Prostate gland (tissue), 2 donors: ENCODE data around the gene MEDAG.

Source experiments
- CTCF ChIP-seq, 4 experiments: fragments of 200-600 bp in 2 of 4; fragments of 450-650 bp in 2 of 4; sonication (generic) in 2 of 4; IDR thresholded peaks; 1 replicate in 3 of 4; 2 replicates in 1 of 4; pipeline ENCODE4 v1.5.1; 2016 to 2019; ENCODE audit warnings: antibody characterized with exemption in 4 of 4, mild to moderate bottlenecking in 2 of 4, moderate library complexity in 2 of 4
- POLR2A ChIP-seq: fragments of 450-650 bp; IDR thresholded peaks from one replicate; pipeline ENCODE4 v1.6.1; 2016; ENCODE audit warnings: antibody characterized with exemption, mild to moderate bottlenecking
- POLR2AphosphoS5 ChIP-seq: sonication (generic); formaldehyde crosslinking; IDR thresholded peaks from one replicate; pipeline ENCODE4 v1.6.1; 2017; ENCODE audit warnings: antibody characterized with exemption

- TF ChIP-seq CTCF (IDR thresholded peaks at IDR 0.05) = no peak
- TF ChIP-seq POLR2A = no peak
- no peak for TF ChIP-seq POLR2AphosphoS5
These were observed 2.0 kb upstream of the MEDAG start for GRCh38 chr13:30904043-30904442.
